Activated naive CD4-positive, alpha-beta T cell treated with anti-CD3 and anti-CD28 coated beads, Interleukin-2, amount 10 ng/mL, durations not matched to agents 7 days and 5 days (primary cell): ENCODE measurements around the gene PPP2R5E.
"Not testable (repeated sequence)": the region's sequence is repeated elsewhere in the genome, so short reads cannot be mapped to it uniquely, and the experiment has no call there.

Experiments
- CTCF ChIA-PET: fragments of 350-600 bp; sonication (Branson Sonifier 250); formaldehyde crosslinking; loops from one replicate; lab custom pipeline; 2021; ENCODE audit warnings: antibody characterized with exemption; lab: Charles Lee
- DNase-seq: peaks from one replicate; pipeline ENCODE4 v3.0.0-alpha.2; 2020
- H3K27ac Mint-ChIP-seq: one replicate; pipeline ENCODE4 v1.8.0; 2021; ENCODE audit warnings: mild to moderate bottlenecking, moderate library complexity, mixed read lengths
- H3K27me3 Mint-ChIP-seq: one replicate; pipeline ENCODE4 v1.8.0; 2021; ENCODE audit warnings: mild to moderate bottlenecking, mixed read lengths
- H3K36me3 Mint-ChIP-seq: one replicate; pipeline ENCODE4 v1.8.0; 2021; ENCODE audit warnings: mixed read lengths
- H3K4me1 Mint-ChIP-seq: one replicate; pipeline ENCODE4 v1.8.0; 2021; ENCODE audit warnings: mixed read lengths
- H3K4me3 Mint-ChIP-seq: one replicate; pipeline ENCODE4 v1.8.0; 2021; ENCODE audit warnings: mild to moderate bottlenecking, moderate library complexity, mixed read lengths
- H3K9me3 Mint-ChIP-seq: one replicate; pipeline ENCODE4 v1.8.0; 2021; ENCODE audit warnings: mixed read lengths

The PPP2R5E gene

DNA sequence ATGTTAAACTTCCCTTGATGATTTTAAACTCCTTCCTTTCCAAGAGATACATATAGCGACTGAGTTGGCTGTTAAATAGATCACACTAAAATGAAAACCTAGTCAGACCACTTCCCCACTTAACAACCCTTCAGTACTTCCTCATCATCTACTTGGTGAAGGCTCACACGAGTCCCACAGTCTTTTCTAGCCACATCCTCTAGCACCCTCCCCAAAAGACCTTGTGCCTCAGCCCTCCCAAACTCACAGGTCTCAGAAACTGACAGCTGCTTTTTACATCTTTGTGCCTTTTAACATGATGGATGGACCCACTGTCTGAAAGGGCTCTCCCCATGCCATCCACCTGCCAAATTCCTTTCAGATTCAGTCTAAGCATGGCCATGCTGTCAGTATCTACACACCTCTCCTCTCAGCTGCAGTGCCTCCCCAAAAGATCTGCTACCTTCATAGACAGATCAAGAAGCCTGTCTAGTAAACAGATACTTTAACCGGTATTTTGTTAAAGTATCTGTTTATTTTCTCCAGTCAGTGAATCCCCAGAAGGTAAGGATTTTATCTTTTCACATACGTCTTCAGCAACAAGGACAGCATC is 159.3 kb downstream of the PPP2R5E start:
- CTCF ChIA-PET, result interaction anchor here (1.4 kb wide), 1 partner anchor 164 kb away, joined by 3 read pairs; no protein-coding TSS in a partner anchor
- no peaks in the 10 kb centered on the region for H3K27me3 Mint-ChIP-seq
- H3K27ac Mint-ChIP-seq, result peak overlapping the region; percentile 79
- peak; percentile 50 for DNase-seq
- H3K9me3 Mint-ChIP-seq, result no peaks in the 10 kb centered on the region
- peaks cover 12% of the 10 kb centered on the region for H3K4me1 Mint-ChIP-seq
- H3K4me3 Mint-ChIP-seq, result no peak overlapping the region
- H3K36me3 Mint-ChIP-seq, result peaks cover 51% of the 10 kb centered on the region

DNA sequence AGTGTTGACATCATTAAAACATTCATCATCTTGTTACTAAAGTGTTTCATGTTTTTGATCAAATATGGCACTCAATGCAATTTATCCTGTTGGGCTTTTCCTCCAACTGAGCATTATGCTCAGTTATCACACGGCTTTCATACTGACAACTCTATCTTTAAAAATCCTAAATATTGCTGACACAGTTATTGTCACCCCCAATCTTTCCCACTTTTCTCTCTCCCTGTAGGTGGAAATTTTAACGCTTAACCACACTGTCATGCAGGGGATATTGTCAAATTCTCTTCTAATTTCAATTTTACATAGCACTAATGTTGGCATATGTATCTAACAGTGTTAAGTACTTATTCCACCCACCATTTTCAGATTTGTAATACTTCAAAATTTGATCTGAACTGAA is 164.7 kb downstream of the PPP2R5E start:
- CTCF ChIA-PET, result no interaction called here
- no peaks in the 10 kb centered on the region for H3K27me3 Mint-ChIP-seq
- H3K36me3 Mint-ChIP-seq, result peaks cover 44% of the 10 kb centered on the region
- no peak overlapping the region for H3K4me3 Mint-ChIP-seq
- no peaks in the 10 kb centered on the region for H3K9me3 Mint-ChIP-seq
- H3K4me1 Mint-ChIP-seq, result peaks cover 2% of the 10 kb centered on the region
- H3K27ac Mint-ChIP-seq, result no peak overlapping the region
- DNase-seq, result no peak

DNA sequence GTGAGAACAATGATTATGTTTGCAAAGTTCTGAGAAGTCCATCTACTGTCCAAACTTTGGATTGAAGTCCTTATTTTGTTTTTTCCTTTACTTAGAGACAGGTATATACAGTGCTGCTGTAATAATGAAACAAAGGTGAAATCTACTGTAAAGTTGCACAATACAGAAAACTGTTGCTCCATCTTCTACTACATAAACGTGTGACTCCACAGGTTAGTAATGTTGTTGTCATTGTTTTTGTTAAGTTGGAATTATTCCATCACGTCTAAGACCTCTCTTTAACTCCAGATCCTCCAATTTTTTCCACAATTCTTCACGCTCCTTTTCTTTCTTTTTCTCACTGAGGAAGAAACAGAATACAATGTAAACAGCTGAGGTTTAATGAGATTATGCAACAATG is 167.4 kb downstream of the PPP2R5E start:
- Mint-ChIP-seq H3K4me3 (no peak overlapping the region), H3K27ac (no peak overlapping the region), H3K27me3 (no peaks in the 10 kb centered on the region), H3K4me1 (no peaks in the 10 kb centered on the region), H3K36me3 (peaks cover 32% of the 10 kb centered on the region), H3K9me3 (peaks cover 3% of the 10 kb centered on the region)
- DNase-seq, result no peak
- CTCF ChIA-PET, result no interaction called here

DNA sequence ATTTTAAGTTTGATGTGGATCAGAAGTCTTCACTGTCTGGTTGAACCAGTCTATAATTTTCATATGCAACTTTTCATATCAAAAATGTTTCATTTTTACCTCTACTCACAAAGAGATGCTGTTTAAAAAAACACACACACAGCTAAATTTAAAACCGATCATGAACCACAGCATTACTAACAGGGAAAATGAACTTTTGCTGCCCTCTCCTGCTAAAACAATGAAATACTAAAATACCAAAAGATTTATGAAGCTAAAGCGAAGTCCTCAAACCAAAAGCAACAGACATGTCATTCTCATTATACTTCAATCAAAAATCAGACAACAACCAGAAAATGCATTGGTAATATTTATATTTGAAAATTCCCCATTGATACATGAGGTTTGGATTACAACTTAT is 171.6 kb downstream of the PPP2R5E start:
- CTCF ChIA-PET, DNase-seq, H3K27me3 Mint-ChIP-seq, H3K27ac Mint-ChIP-seq, H3K4me3 Mint-ChIP-seq, H3K9me3 Mint-ChIP-seq, H3K4me1 Mint-ChIP-seq: not testable (repeated sequence)
- H3K36me3 Mint-ChIP-seq, result peaks cover 22% of the 10 kb centered on the region

DNA sequence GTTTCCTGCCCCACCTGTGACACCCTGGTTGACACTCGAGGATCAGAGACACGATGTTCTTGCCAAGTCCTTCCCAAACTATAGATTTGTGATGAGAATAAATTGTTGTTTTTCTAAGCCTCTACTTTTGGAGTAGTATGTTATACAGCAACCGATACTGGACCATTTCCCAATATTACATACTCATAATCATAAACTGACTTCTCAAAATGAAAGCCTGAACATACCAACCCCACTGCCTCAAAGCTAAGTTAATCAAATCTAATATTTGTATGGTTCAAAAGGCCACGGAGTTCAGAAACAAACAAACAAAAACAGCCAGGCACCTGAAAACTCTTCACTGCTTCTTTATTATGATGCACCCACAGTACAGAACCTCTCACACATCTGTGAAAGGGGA is 172.1 kb downstream of the PPP2R5E start:
- H3K4me3 Mint-ChIP-seq, result no peak overlapping the region
- CTCF ChIA-PET, result no interaction called here

DNA sequence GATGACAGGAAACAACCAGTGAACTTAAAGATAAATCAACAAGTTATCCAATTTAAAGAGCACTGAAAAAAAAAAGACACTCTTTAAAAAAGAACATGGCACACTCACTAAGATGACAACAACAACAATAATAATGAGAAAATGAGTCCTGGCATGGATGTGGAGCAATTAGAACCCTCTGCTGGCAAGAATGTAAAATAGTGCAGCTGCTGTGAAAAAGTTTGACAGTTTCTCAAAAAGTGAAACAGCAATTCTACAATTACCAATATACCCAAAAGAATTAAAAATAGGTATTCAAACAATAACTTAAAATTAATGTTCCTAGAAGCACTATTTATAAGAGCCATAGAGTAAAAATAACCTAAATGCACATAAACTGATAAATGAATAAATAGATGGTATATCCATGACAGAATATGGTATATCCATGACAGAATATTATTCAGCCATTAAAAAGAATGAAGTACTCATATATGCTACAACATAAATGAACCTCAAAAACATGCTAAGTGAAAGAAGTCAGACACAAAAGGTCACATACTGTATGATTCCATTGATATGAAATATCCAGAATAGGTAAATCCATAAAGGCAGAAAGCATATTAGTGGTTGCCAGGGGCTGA is 175.3 kb downstream of the PPP2R5E start:
- CTCF ChIA-PET, result no interaction called here
- no peak overlapping the region for H3K27ac Mint-ChIP-seq
- H3K27me3 Mint-ChIP-seq, result no peaks in the 10 kb centered on the region
- H3K4me3 Mint-ChIP-seq, result no peak overlapping the region
- DNase-seq, result no peak
- H3K36me3 Mint-ChIP-seq, result peaks cover 2% of the 10 kb centered on the region
- no peaks in the 10 kb centered on the region for H3K4me1 Mint-ChIP-seq
- H3K9me3 Mint-ChIP-seq, result peaks cover 3% of the 10 kb centered on the region

More for the DNA sequence above, 172.1 kb downstream of the PPP2R5E start:
- Mint-ChIP-seq H3K4me1 (no peaks in the 10 kb centered on the region), H3K27me3 (no peaks in the 10 kb centered on the region), H3K36me3 (peaks cover 22% of the 10 kb centered on the region), H3K9me3 (peaks cover 3% of the 10 kb centered on the region), H3K27ac (no peak overlapping the region)
- no peak for DNase-seq

DNA sequence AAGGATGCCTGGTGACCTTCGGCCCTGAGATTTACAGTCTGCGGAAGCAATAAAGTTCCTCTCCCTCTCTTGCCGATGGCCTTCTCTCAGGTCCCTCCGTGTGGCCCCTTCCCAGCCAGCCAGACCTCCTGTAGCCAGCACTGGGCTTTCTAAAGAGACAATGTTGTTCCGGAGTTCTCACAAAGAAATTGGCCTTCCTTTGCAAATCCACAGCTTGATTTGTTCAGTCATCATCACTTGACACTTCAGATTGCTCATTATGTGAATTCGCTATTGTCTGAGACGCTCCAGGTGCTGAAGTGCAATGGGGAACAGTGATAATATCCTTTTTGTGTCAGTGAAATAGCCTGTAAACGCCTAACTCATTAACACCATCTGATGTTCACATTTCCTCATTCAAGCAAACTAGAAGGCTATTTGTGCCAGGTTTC is 180.8 kb downstream of the PPP2R5E start:
- no peak for DNase-seq
- Mint-ChIP-seq H3K36me3 (no peaks in the 10 kb centered on the region), H3K9me3 (no peaks in the 10 kb centered on the region), H3K4me3 (no peak overlapping the region), H3K27me3 (peaks cover 7% of the 10 kb centered on the region), H3K4me1 (no peaks in the 10 kb centered on the region), H3K27ac (no peak overlapping the region)
- CTCF ChIA-PET, result no interaction called here

DNA sequence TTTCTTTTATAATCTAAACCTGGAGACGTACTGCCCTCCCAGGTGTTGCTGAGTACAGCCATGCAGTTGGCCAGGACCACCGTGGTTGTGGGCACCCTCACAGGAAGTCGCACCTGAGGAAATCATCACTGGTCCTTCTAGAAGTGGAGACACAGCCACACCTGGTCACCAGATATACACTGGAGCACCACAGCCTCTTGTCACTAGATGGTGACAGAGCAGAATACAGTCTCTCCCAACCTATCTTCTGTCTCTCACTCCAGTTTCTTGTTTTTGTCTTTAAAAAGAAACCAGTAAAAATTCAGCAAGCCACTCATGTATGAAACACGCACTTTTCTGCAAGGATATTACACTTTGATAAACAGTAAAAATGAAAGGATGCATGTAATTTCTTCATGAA is 181.4 kb downstream of the PPP2R5E start:
- Mint-ChIP-seq H3K4me3 (no peak overlapping the region), H3K4me1 (no peaks in the 10 kb centered on the region)

DNA sequence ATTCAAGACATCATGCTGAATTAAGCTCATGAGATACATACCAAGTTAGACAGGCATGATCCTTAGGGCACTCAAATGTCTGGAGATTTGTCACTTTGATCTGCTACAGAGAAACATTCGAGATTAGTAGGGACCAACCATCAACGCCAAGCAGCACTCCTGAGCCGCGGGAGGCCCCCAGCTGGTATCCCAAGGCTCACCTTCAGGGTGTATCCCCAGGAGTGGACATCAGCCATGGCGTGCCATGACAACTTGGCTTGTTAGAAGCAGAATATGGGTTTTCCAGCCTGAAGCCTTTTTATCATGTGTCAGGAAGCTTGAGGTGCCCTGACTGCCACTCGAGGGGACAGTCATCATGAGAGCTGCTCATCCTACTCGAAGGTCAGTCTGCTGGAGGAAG is 185.3 kb downstream of the PPP2R5E start:
- CTCF ChIA-PET, result no interaction called here
- Mint-ChIP-seq H3K27ac (no peak overlapping the region), H3K27me3 (peaks cover 23% of the 10 kb centered on the region), H3K4me3 (no peak overlapping the region), H3K36me3 (no peaks in the 10 kb centered on the region), H3K4me1 (no peaks in the 10 kb centered on the region), H3K9me3 (no peaks in the 10 kb centered on the region)
- no peak for DNase-seq

More for the DNA sequence above, 181.4 kb downstream of the PPP2R5E start:
- no peak for DNase-seq
- Mint-ChIP-seq H3K9me3 (no peaks in the 10 kb centered on the region), H3K27ac (no peak overlapping the region), H3K27me3 (peaks cover 7% of the 10 kb centered on the region), H3K36me3 (no peaks in the 10 kb centered on the region)
- CTCF ChIA-PET, result no interaction called here

DNA sequence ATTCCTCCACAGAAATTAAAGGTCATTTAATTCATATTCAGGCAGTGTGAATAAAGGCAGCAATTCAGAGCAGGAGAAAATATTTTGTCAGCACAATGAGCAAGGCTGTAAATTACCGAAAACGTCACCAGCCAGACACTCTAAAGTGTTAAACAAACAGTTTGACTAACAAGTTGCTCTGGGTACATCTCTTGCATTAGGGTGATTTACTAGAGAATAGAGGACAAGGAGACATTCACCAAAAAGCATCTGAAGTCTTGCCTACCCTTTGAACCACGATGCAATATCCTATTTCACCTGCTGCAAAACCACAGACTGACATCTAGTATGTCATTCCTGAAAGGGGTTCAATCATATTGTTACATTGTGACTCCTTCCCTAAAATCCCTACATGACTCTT is 197.4 kb downstream of the PPP2R5E start:
- Mint-ChIP-seq H3K27ac (no peak overlapping the region), H3K27me3 (peaks cover 34% of the 10 kb centered on the region), H3K36me3 (no peaks in the 10 kb centered on the region), H3K4me1 (no peaks in the 10 kb centered on the region), H3K4me3 (no peak overlapping the region), H3K9me3 (no peaks in the 10 kb centered on the region)
- CTCF ChIA-PET, result no interaction called here
- no peak for DNase-seq

DNA sequence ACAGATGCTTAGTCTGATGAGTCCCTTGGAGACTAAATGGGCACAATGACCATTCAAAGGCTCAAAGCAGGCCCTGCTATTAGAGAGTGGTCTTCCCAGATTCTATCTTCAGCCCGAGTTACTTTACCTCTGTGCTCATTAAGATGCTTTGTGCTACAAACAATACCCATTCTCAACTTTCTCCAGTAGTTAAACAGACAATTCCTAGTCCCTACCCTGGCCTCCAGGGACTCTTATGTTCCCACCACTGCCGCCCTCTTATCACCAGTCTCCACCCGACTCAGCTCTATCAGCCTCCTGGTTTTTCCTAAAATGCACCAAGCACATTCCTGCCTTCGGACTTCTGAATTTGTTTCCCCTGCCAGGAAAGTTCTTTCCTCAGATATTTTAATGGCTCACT is 198.8 kb downstream of the PPP2R5E start:
- CTCF ChIA-PET, result no interaction called here
- Mint-ChIP-seq H3K4me1 (no peaks in the 10 kb centered on the region), H3K27me3 (peaks cover 36% of the 10 kb centered on the region)

DNA sequence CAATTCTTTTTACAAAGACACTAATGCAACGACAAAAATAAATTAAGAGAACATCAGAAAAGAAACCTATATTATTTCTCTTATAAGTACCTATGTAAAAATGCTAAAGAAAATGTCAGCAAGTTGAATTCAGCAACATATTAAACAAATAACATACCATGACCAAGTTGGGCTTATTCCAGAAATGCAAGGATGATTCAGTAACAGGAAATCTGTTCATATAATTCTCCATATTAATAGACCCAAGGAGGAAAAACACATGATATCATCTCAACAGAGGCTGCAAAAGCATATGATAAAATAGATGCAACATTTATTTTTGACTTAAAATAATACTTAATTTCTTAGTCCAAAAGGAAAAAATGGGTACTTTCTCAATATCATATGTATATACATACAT is 199.3 kb downstream of the PPP2R5E start:
- Mint-ChIP-seq H3K4me3 (no peak overlapping the region), H3K36me3 (no peaks in the 10 kb centered on the region), H3K9me3 (no peaks in the 10 kb centered on the region), H3K4me1 (no peaks in the 10 kb centered on the region), H3K27ac (no peak overlapping the region), H3K27me3 (peaks cover 32% of the 10 kb centered on the region)
- DNase-seq, result no peak
- CTCF ChIA-PET, result no interaction called here

More for the DNA sequence above, 198.8 kb downstream of the PPP2R5E start:
- no peak overlapping the region for H3K4me3 Mint-ChIP-seq
- H3K36me3 Mint-ChIP-seq, result no peaks in the 10 kb centered on the region
- H3K27ac Mint-ChIP-seq, result no peak overlapping the region
- DNase-seq, result no peak
- H3K9me3 Mint-ChIP-seq, result no peaks in the 10 kb centered on the region

DNA sequence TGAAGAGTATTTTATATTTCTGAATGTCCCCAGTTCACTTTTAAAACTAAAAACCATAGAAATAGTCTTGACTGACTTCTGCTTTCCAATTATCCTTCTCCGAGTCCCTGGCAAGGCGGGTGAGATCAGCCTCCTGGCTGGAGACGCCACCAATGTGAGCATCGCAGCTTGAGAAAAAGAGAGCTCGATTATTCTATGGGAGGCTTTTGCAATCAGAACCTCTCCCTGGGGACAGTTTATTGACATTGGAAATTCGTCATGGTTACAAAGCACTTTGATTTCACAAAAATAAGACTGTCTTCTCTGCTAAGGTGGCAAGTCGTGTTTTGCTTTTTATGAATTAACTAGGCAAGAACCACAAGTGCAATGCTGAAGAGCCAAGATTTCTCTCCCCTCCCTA is 200.8 kb downstream of the PPP2R5E start:
- Mint-ChIP-seq H3K27me3 (peaks cover 32% of the 10 kb centered on the region), H3K36me3 (no peaks in the 10 kb centered on the region), H3K27ac (no peak overlapping the region), H3K9me3 (no peaks in the 10 kb centered on the region), H3K4me3 (no peak overlapping the region), H3K4me1 (no peaks in the 10 kb centered on the region)
- DNase-seq, result no peak
- CTCF ChIA-PET, result no interaction called here

DNA sequence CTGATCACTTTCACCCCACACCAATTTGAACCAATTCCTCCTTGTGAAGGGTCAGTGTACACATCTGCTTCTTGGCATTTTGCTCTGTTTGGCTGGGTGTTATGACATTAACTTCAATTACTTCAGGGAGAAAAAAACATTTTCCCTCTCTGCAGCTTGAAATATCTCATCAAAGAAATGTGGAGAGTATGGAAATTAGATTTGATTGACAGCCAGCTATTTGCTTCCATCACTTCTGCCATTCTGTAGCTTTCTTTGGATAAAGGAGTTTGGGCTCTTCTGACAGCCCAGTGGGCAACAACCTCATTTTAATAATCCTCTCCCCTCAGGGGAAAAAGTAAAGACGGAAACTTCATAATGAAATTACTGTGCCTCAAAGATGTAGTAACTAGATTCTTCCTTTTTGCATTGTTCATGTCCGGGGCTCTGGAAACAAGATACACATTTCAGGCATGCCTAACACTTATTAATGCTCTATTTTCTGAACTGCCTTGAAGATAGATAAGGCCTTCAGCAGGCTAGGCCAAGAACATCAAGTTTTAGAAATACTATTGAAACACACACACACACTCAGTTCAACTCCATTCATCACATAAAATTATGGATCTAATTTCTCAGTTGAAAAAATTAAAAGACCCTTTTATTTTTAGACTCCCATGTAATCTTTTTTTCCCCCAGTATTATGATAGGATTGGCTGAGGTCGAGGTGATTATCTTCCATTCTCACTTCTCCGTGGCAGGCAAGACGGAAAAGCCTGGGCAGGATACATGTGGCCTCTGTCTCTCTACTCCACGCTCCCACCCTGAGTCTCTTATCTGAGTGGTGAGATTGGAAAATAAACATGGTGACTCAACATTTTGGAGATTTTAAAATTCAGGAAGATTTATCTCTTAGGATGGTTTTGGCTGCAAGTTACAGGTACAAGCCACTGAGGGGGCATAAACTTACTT is 214.1 kb downstream of the PPP2R5E start:
- no peaks in the 10 kb centered on the region for H3K9me3 Mint-ChIP-seq
- H3K27ac Mint-ChIP-seq, result no peak overlapping the region
- no peaks in the 10 kb centered on the region for H3K4me1 Mint-ChIP-seq
- no peak for DNase-seq
- peaks cover 5% of the 10 kb centered on the region for H3K27me3 Mint-ChIP-seq
- H3K4me3 Mint-ChIP-seq, result no peak overlapping the region
- CTCF ChIA-PET, result no interaction called here
- no peaks in the 10 kb centered on the region for H3K36me3 Mint-ChIP-seq
